IMR-90 (cell line): ENCODE results near the gene ABHD2. TPM values are rescaled to one million over a fixed set of nuclear protein-coding genes. Genes with fewer than 3 reads are reported as not detected.

Experiments used
- ATAC-seq: fragments of 200-7000 bp; cut with Tn5 transposase; 2 replicates; pipeline ENCODE4 v1.9.1; 2020; ENCODE audit warnings: low read depth, mild to moderate bottlenecking, moderate library complexity
- BruUV-seq: library from RNA; stranded (reverse); fragments of 400-500 nt; replicated peaks from 2 replicates; lab custom pipeline; 2021; lab: Mats Ljungman, UMichigan
- CTCF ChIA-PET: fragments of 300-600 bp; formaldehyde crosslinking; extraction: SDS; loops from one replicate; lab custom pipeline; 2021; ENCODE audit warnings: antibody characterized with exemption; lab: Yijun Ruan, JAX
- POLR2A ChIA-PET: fragments of 300-600 bp; sonication (Branson Sonifier 250); formaldehyde crosslinking; loops from one replicate; lab custom pipeline; 2022; ENCODE audit warnings: antibody characterized with exemption; ENCODE audit not compliant: unreplicated experiment; lab: Charles Lee
- DNase-seq: peaks from one replicate; pipeline ENCODE4 v3.0.0; 2013
- H2AFZ ChIP-seq: replicated peaks from 2 replicates; pipeline ENCODE3; 2013; ENCODE audit warnings: low read length, mild to moderate bottlenecking; ENCODE audit not compliant: poor library complexity
- H2AK5ac ChIP-seq: 2 replicates; pipeline ENCODE4 v1.6.1; 2013; ENCODE audit warnings: low read depth, low read length, inconsistent platforms
- H2AK9ac ChIP-seq: replicated peaks from 2 replicates; pipeline ENCODE3; 2013; ENCODE audit warnings: mild to moderate bottlenecking, low read depth, low read length, moderate library complexity; ENCODE audit not compliant: poor library complexity
- H2BK120ac ChIP-seq: 2 replicates; pipeline ENCODE4 v1.6.1; 2013; ENCODE audit warnings: low read depth, low read length, inconsistent platforms
- H2BK15ac ChIP-seq: 3 replicates; pipeline ENCODE4 v1.6.1; 2013; ENCODE audit warnings: low read depth, low read length, inconsistent platforms
- H2BK20ac ChIP-seq: 2 replicates; pipeline ENCODE4 v1.6.1; 2013; ENCODE audit warnings: low read depth, mild to moderate bottlenecking, inconsistent platforms, low read length, moderate library complexity
- H2BK5ac ChIP-seq: 2 replicates; pipeline ENCODE4 v1.6.1; 2013; ENCODE audit warnings: mild to moderate bottlenecking, low read depth, low read length, inconsistent platforms; ENCODE audit not compliant: poor library complexity, severe bottlenecking
- H3K14ac ChIP-seq: replicated peaks from 2 replicates; pipeline ENCODE4 v1.6.1; 2013; ENCODE audit warnings: low read depth, low read length, inconsistent platforms
- H3K18ac ChIP-seq: 2 replicates; pipeline ENCODE4 v1.6.1; 2013; ENCODE audit warnings: low read depth, low read length, control low read depth
- H3K23ac ChIP-seq: 2 replicates; pipeline ENCODE4 v1.6.1; 2013; ENCODE audit warnings: low read depth, low read length, inconsistent platforms
- H3K27ac ChIP-seq: 2 replicates; pipeline ENCODE4 v1.5.1; 2013; ENCODE audit warnings: mild to moderate bottlenecking, control low read depth, low read length; ENCODE audit not compliant: insufficient read depth
- H3K27me3 ChIP-seq: 2 replicates; pipeline ENCODE4 v1.6.1; 2013; ENCODE audit warnings: low read length; ENCODE audit not compliant: control insufficient read depth, insufficient read depth
- H3K36me3 ChIP-seq: 2 replicates; pipeline ENCODE4 v1.6.1; 2013; ENCODE audit warnings: low read length, mixed read lengths; ENCODE audit not compliant: control insufficient read depth, insufficient read depth
- H3K4ac ChIP-seq: 2 replicates; pipeline ENCODE4 v1.6.1; 2013; ENCODE audit warnings: low read depth, low read length, inconsistent platforms
- H3K4me1 ChIP-seq: 2 replicates; pipeline ENCODE4 v1.6.1; 2013; ENCODE audit warnings: low read length, mixed read lengths; ENCODE audit not compliant: control insufficient read depth, insufficient read depth
- H3K4me2 ChIP-seq: 2 replicates; pipeline ENCODE4 v1.6.1; 2013; ENCODE audit warnings: low read depth, mild to moderate bottlenecking, control low read depth, low read length, moderate library complexity
- H3K4me3 ChIP-seq: 2 replicates; pipeline ENCODE4 v1.5.1; 2013; ENCODE audit warnings: low read depth, mild to moderate bottlenecking, control low read depth, low read length, moderate library complexity; ENCODE audit not compliant: insufficient read depth
- H3K56ac ChIP-seq: 2 replicates; pipeline ENCODE4 v1.6.1; 2013; ENCODE audit warnings: low read length, inconsistent platforms; ENCODE audit not compliant: insufficient read depth; ENCODE audit errors: extremely low read depth
- H3K79me1 ChIP-seq, 2 experiments: 2 replicates each; pipeline ENCODE4 v1.6.1; 2013; ENCODE audit warnings: low read length in 2 of 2, inconsistent platforms in 1 of 2, low read depth in 1 of 2
- H3K9ac ChIP-seq: 2 replicates; pipeline ENCODE4 v1.6.1; 2013; ENCODE audit warnings: low read depth, low read length, control low read depth
- H3K9me1 ChIP-seq: 2 replicates; pipeline ENCODE4 v1.6.1; 2013; ENCODE audit warnings: low read length, inconsistent platforms; ENCODE audit not compliant: insufficient read depth
- H3K9me3 ChIP-seq: 2 replicates; pipeline ENCODE4 v1.6.1; 2013; ENCODE audit warnings: low read length; ENCODE audit not compliant: control insufficient read depth, insufficient read depth
- H4K20me1 ChIP-seq: 2 replicates; pipeline ENCODE4 v1.6.1; 2013; ENCODE audit warnings: low read length, inconsistent platforms; ENCODE audit not compliant: insufficient read depth
- H4K5ac ChIP-seq: 2 replicates; pipeline ENCODE4 v1.6.1; 2013; ENCODE audit warnings: mild to moderate bottlenecking, low read depth, low read length, control low read depth
- H4K8ac ChIP-seq, 2 experiments: 2 replicates each; pipeline ENCODE4 v1.6.1; 2013; ENCODE audit warnings: low read depth in 2 of 2, low read length in 2 of 2, control low read depth in 1 of 2, inconsistent platforms in 1 of 2
- H4K91ac ChIP-seq: 2 replicates; pipeline ENCODE4 v1.6.1; 2013; ENCODE audit warnings: low read depth, low read length, inconsistent platforms; ENCODE audit not compliant: insufficient read depth
- CEBPB ChIP-seq: IDR thresholded peaks from 2 replicates; pipeline ENCODE4 v1.6.1; 2012; ENCODE audit warnings: low read depth, low read length, improper control_type of control experiment
- RAD21 ChIP-seq: IDR thresholded peaks from 2 replicates; pipeline ENCODE4 v1.6.1; 2012; ENCODE audit warnings: low read length, improper control_type of control experiment
- WGBS, 2 experiments: methylation state at CpG; one replicate each; pipeline versions ENCODE4 v1.1.5 to v1.1.7; 2013; ENCODE audit warnings: missing lambda C conversion rate in 2 of 2; ENCODE audit not compliant: insufficient read length in 1 of 2; ENCODE audit errors: extremely low coverage in 2 of 2; 5-methylcytosine and 5-hydroxymethylcytosine counted together
- dilution Hi-C: fragments of 300-500 bp; cut with HindIII; formaldehyde crosslinking; loops from one replicate; pipeline ENCODE4 v1.14.3; 2018; ENCODE audit warnings: low sequenced_read_pairs; ENCODE audit not compliant: unreplicated experiment
- in situ Hi-C: fragments of 300-500 bp; cut with MboI; formaldehyde crosslinking; loops from 3 replicates; pipeline ENCODE4 v1.14.3; 2019; ENCODE audit warnings: low sequenced_read_pairs, inconsistent platforms, mixed read lengths
- intact Hi-C: fragments of 100-400 bp; cut with micrococcal nuclease; formaldehyde crosslinking; loops from 2 replicates; pipeline ENCODE4 v1.10.0; 2022
- polyA plus RNA-seq, 3 experiments: library from polyadenylated mRNA; depleted of rRNA; stranded (reverse); fragments of >200 nt; gene quantifications; 2 replicates each; pipeline ENCODE4 v1.2.3, GENCODE V29; 2012; ENCODE audit warnings: low replicate concordance in 1 of 3
- total RNA-seq: library from RNA; depleted of rRNA; stranded (reverse); fragments of >200 nt; gene quantifications from 2 replicates; pipeline ENCODE4 v1.2.3, GENCODE V29; 2012

The ABHD2 gene
- total and polyA plus RNA-seq, 2 of the 4 experiments (the other 2 are of a cell fraction) = 31.2 to 62.9 TPM

- peak overlapping the region; percentile 96 for H3K14ac ChIP-seq
- peak; percentile 3; the same call in 1 of the 2 replicates for ATAC-seq
- peak overlapping the region; percentile 89 for H3K23ac ChIP-seq
- H3K4me2 ChIP-seq = peak overlapping the region; percentile 95
- H3K4me1 ChIP-seq = peaks cover 3% of the 10 kb centered on the region
- peak; percentile 92 for TF ChIP-seq CEBPB
- TF ChIP-seq RAD21 = no peak
- dilution Hi-C loops = no loop called here
- no TSS peak for BruUV-seq
- H4K8ac ChIP-seq = peak overlapping the region; percentile 94 to 97
- H3K9ac ChIP-seq = peak overlapping the region; percentile 68
- peak overlapping the region; percentile 78; the same call in 2 of the 3 replicates for H2BK15ac ChIP-seq
- DNase-seq = peak; percentile 10
- peak overlapping the region; percentile 35 for H2BK5ac ChIP-seq
- peak overlapping the region; percentile 95 for H4K5ac ChIP-seq
- no peaks in the 10 kb centered on the region for H4K20me1 ChIP-seq
- peak overlapping the region; percentile 85 for H2BK120ac ChIP-seq
- peak overlapping the region; percentile 69; the same call in 1 of the 2 replicates for H2BK20ac ChIP-seq
- H2AFZ ChIP-seq = peak overlapping the region; percentile 99
- H3K9me3 ChIP-seq = no peaks in the 10 kb centered on the region
- peak overlapping the region; percentile 72 for H3K18ac ChIP-seq
- intact Hi-C loops = loop anchor here (1.0 kb wide), 1 partner anchor 36 kb away; no protein-coding TSS in a partner anchor
- WGBS, 2 experiments = 42% methylated on average over 10 of the region's 20 CpGs; no CpG with 5 or more reads in 1 of the 2 experiments
- H3K9me1 ChIP-seq = peaks cover 3% of the 10 kb centered on the region; the same call in 1 of the 2 replicates
- peak overlapping the region; percentile 46 for H3K27ac ChIP-seq
- no peaks in the 10 kb centered on the region for H3K36me3 ChIP-seq
- H2AK9ac ChIP-seq = peak overlapping the region; percentile 96
- in situ Hi-C loops = no loop called here
- peak overlapping the region; percentile 90 for H3K4ac ChIP-seq
- ChIA-PET CTCF (interaction anchor here (1.1 to 2.6 kb wide), 2 partner anchors 28 to 36 kb away, joined by 3 to 13 read pairs; no protein-coding TSS in a partner anchor), POLR2A (no interaction called here)
- H3K4me3 ChIP-seq = peak overlapping the region; percentile 87
- H2AK5ac ChIP-seq = peak overlapping the region; percentile 48
- H4K91ac ChIP-seq = peak overlapping the region; percentile 90
- H3K27me3 ChIP-seq = no peaks in the 10 kb centered on the region; the same call in 1 of the 2 replicates
- peak overlapping the region; percentile 48 for H3K56ac ChIP-seq
- H3K79me1 ChIP-seq = peaks cover 19 to 25% of the 10 kb centered on the region in 2 experiments
Measured at GRCh38 chr15:89243046-89243690, 154.9 kb downstream of the ABHD2 start.
